ENCODE data around the gene XXYLT1.
A peak's percentile ranks its signal among the peaks of the same experiment; 100 is the strongest.

XXYLT1 gene

DNA sequence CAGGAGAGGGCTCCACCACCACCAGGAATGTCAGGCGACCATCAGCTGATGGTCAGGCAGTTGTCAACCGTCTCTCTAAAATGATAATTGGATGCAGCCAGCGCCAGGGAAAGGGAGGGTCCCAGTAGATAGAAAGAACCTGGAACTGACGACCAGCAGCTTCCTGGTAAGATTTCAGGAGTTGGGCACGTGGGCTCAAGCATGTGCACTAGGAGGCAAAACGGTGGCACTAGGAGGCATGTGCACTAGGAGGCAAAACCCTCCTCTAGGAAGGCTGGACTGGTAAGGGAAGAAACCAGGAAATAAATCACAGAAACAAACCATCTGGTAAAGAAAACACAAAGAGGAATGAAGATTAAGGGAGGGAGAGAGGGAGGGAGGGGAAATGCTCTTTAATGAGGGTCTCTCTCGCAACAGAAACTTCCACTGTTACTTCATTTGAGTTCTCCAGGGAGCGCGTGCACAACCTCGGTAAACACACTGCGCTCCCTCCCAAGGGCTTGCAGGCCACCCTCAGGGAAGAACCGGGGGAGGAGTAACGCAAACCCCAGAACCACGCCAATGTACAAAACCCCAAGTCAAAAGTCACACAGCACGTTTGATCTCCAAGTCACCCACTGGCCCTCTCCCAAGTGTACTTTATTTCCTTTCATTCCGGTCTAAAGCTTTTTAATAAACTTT, 116.7 kb downstream of the XXYLT1 start:
- DNase-seq (ENCODE audit: low read depth, low spot score), result no peak
- no peak overlapping the region for H3K4me3 ChIP-seq (ENCODE audit: low read depth, low read length)
- CTCF ChIA-PET, result interaction anchor here (0.7 to 2.6 kb wide), 10 partner anchors 19 to 471 kb away, joined by 3 to 16 read pairs (median 4); partner anchors contain the start of gene XXYLT1
- no peak for TF ChIP-seq CTCF (IDR thresholded peaks at IDR 0.05; ENCODE audit: insufficient read depth, low read length, missing control alignments)
- POLR2A ChIA-PET, result interaction anchor here (0.9 kb wide), 1 partner anchor 99 kb away, joined by 4 read pairs; no protein-coding TSS in a partner anchor

- no peak overlapping the region for H3K4me3 ChIP-seq (ENCODE audit: low read depth, low read length)
- CTCF ChIA-PET, result interaction anchor here (0.7 to 2.6 kb wide), 8 partner anchors 20 to 471 kb away, joined by 3 to 16 read pairs (median 4); partner anchors contain the start of gene XXYLT1
- POLR2A ChIA-PET, result no interaction called here
- no peak for TF ChIP-seq CTCF (IDR thresholded peaks at IDR 0.05; ENCODE audit: insufficient read depth, low read length, missing control alignments)
- DNase-seq (ENCODE audit: low read depth, low spot score), result no peak
Measured at GRCh38 chr3:195153653-195154052, 117.3 kb downstream of the XXYLT1 start.

DNA sequence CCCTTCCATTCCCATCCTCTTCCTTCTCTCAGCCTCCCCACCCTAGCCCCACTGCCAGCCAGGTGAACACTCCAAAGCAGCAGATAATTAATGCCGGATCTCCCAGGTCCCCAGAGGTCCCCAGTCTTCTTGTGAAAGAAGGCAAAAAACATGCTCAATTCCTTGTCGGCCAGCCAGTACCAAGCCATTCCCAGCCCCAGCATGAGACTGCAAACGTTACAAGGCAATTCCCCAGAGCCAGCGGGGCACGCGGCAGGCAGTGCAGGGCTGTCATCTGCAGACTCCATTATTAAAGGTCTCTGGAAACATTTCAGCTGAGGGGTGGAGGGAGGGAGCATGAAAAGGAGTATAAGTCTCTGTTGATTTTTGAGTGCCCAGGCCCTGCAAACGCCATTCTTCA, 117.8 kb downstream of the XXYLT1 start:
- no peak for DNase-seq (ENCODE audit: low read depth, low spot score)
- CTCF ChIA-PET, result interaction anchor here (1.2 to 2.6 kb wide), 5 partner anchors 26 to 470 kb away, joined by 3 to 16 read pairs (median 4); partner anchors contain the start of gene XXYLT1
- H3K4me3 ChIP-seq (ENCODE audit: low read depth, low read length), result no peak overlapping the region
- POLR2A ChIA-PET, result no interaction called here
- TF ChIP-seq CTCF (IDR thresholded peaks at IDR 0.05; ENCODE audit: insufficient read depth, low read length, missing control alignments), result no peak

GRCh38 chr3:195151866-195152541, 119.0 kb downstream of the XXYLT1 start:
- H3K4me3 ChIP-seq (ENCODE audit: low read depth, low read length), result no peak overlapping the region
- TF ChIP-seq CTCF (IDR thresholded peaks at IDR 0.05; ENCODE audit: insufficient read depth, low read length, missing control alignments), result no peak
- ChIA-PET CTCF (interaction anchor here (0.8 kb wide), 1 partner anchor 29 kb away, joined by 3 read pairs; no protein-coding TSS in a partner anchor), POLR2A (no interaction called here)
- peak; percentile 26 for DNase-seq (ENCODE audit: low read depth, low spot score)

DNA sequence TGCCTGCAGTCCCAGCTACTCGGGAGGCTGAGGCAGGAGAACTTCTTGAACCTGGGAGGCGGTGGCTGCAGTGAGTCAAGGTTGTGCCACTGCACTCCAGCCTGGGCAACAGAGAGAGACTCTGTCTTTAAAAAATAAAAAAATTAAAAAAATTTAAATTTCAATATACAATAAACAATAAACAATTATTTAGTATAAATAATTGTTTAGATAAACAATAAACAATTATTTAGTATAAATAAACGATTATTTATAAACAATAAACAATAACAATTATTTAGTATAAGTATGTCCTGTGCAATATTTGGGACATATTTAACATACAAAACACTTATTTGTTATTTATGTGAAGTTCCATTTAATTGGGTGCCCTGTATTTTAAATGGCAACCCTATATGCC, 119.6 kb downstream of the XXYLT1 start:
- TF ChIP-seq CTCF (IDR thresholded peaks at IDR 0.05; ENCODE audit: insufficient read depth, low read length, missing control alignments), result no peak
- ChIA-PET CTCF (interaction anchor here (0.8 kb wide), 1 partner anchor 28 kb away, joined by 3 read pairs; no protein-coding TSS in a partner anchor), POLR2A (no interaction called here)
- no peak for DNase-seq (ENCODE audit: low read depth, low spot score)
- H3K4me3 ChIP-seq (ENCODE audit: low read depth, low read length), result no peak overlapping the region

All from AG04449 (cell line).